B cell (primary cell): ENCODE data around the gene TGFBR2. TPM values are rescaled to one million over a fixed set of nuclear protein-coding genes. Genes with fewer than 3 reads are reported as not detected.

Source experiments
- ATAC-seq: fragments of 200-7000 bp; cut with Tn5 transposase; one replicate; pipeline ENCODE4 v1.10.0; 2021; ENCODE audit warnings: low read depth, mild to moderate bottlenecking, moderate number of reproducible peaks, moderate library complexity
- CTCF ChIA-PET: fragments of 350-600 bp; sonication (Branson Sonifier 250); formaldehyde crosslinking; loops from one replicate; lab custom pipeline; 2021; ENCODE audit warnings: antibody characterized with exemption, inconsistent platforms; lab: Charles Lee
- POLR2A ChIA-PET: fragments of 350-600 bp; sonication (Branson Sonifier 250); formaldehyde crosslinking; loops from one replicate; lab custom pipeline; 2021; ENCODE audit warnings: antibody characterized with exemption; lab: Charles Lee
- DNase-seq: peaks from one replicate; pipeline ENCODE4 v3.0.0; 2013
- H2AFZ ChIP-seq: 2 replicates; pipeline ENCODE4 v1.6.1; 2012; ENCODE audit warnings: mild to moderate bottlenecking, low read depth, low read length; ENCODE audit not compliant: insufficient read depth, poor library complexity, severe bottlenecking
- H3K27ac ChIP-seq, 2 donors: 1 replicate in 1 of 2; 2 replicates in 1 of 2; pipeline ENCODE4 v1.5.1; 2012 to 2013; ENCODE audit warnings: low read length in 2 of 2, mild to moderate bottlenecking in 2 of 2, moderate library complexity in 1 of 2
- H3K27me3 ChIP-seq, 4 experiments: fragments of 200-600 bp in 1 of 4; sonication (generic) in 1 of 4; replicated peaks in 1 of 4; 1 replicate in 2 of 4; 2 replicates in 2 of 4; pipeline versions ENCODE4 v1.6.1 to v1.7.0; 2013 to 2016; ENCODE audit warnings: low read length in 3 of 4, mild to moderate bottlenecking in 2 of 4, mixed read lengths in 1 of 4, moderate library complexity in 1 of 4; ENCODE audit not compliant: insufficient read depth in 4 of 4, control insufficient read depth in 3 of 4; ENCODE audit errors: control extremely low read depth in 1 of 4
- H3K36me3 ChIP-seq, 2 experiments: replicated peaks in 1 of 2; 1 replicate in 1 of 2; 2 replicates in 1 of 2; pipeline versions ENCODE4 v1.6.1 to v1.7.1; 2013; ENCODE audit warnings: low read length in 1 of 2; ENCODE audit not compliant: insufficient read depth in 2 of 2, control insufficient read depth in 1 of 2; ENCODE audit errors: control extremely low read depth in 1 of 2, extremely low read depth in 1 of 2
- H3K4me1 ChIP-seq, 2 donors: fragments of 200-600 bp in 1 of 2; sonication (generic) in 1 of 2; 1 replicate in 1 of 2; 2 replicates in 1 of 2; pipeline versions ENCODE4 v1.5.1 to v1.6.1; 2013 to 2017; ENCODE audit warnings: low read length in 2 of 2; ENCODE audit not compliant: control insufficient read depth in 2 of 2, insufficient read depth in 2 of 2
- H3K4me2 ChIP-seq: replicated peaks from 2 replicates; pipeline ENCODE3; 2012; ENCODE audit warnings: mild to moderate bottlenecking, low read depth, low read length; ENCODE audit not compliant: poor library complexity, severe bottlenecking
- H3K4me3 ChIP-seq, 5 experiments: fragments of 200-600 bp in 1 of 5; sonication (generic) in 1 of 5; 1 replicate in 3 of 5; 2 replicates in 2 of 5; pipeline versions ENCODE4 v1.5.1 to v1.7.0; 2011 to 2016; ENCODE audit warnings: low read length in 4 of 5, mild to moderate bottlenecking in 4 of 5, low read depth in 2 of 5, control low read depth in 1 of 5, moderate library complexity in 1 of 5; ENCODE audit not compliant: insufficient read depth in 1 of 5; ENCODE audit errors: control extremely low read depth in 1 of 5, extremely low read depth in 1 of 5
- H3K79me2 ChIP-seq: fragments of 200-600 bp; sonication (generic); one replicate; pipeline ENCODE4 v1.6.0; 2016; ENCODE audit warnings: low read length; ENCODE audit not compliant: control insufficient read depth, insufficient read depth
- H3K9ac ChIP-seq: fragments of 200-600 bp; sonication (generic); 2 replicates; pipeline ENCODE4 v1.6.1; 2017; ENCODE audit warnings: mild to moderate bottlenecking, low read length, moderate library complexity
- H3K9me3 ChIP-seq, 3 donors: one replicate each; pipeline versions ENCODE4 v1.6.1 to v1.7.1; 2013; ENCODE audit warnings: low read length in 2 of 3; ENCODE audit not compliant: control insufficient read depth in 2 of 3, insufficient read depth in 1 of 3; ENCODE audit errors: control extremely low read depth in 1 of 3
- H4K20me1 ChIP-seq: 2 replicates; pipeline ENCODE4 v1.6.0; 2012; ENCODE audit warnings: mild to moderate bottlenecking, low read length; ENCODE audit not compliant: insufficient read depth, control insufficient read depth, poor library complexity, severe bottlenecking
- H3K27ac Mint-ChIP-seq: one replicate; pipeline ENCODE4 v1.8.0; 2021; ENCODE audit warnings: mixed read lengths
- H3K27me3 Mint-ChIP-seq: one replicate; pipeline ENCODE4 v1.8.0; 2021; ENCODE audit warnings: mixed read lengths
- H3K4me1 Mint-ChIP-seq: one replicate; pipeline ENCODE4 v1.8.0; 2021; ENCODE audit warnings: mixed read lengths
- H3K4me3 Mint-ChIP-seq: one replicate; pipeline ENCODE4 v1.8.0; 2021; ENCODE audit warnings: mixed read lengths
- H3K9me3 Mint-ChIP-seq: one replicate; pipeline ENCODE4 v1.8.0; 2022; ENCODE audit warnings: mixed read lengths; ENCODE audit not compliant: insufficient read depth
- CTCF ChIP-seq: fragments of 200-600 bp; IDR thresholded peaks from one replicate; pipeline ENCODE4 v1.8.0; 2022; ENCODE audit warnings: antibody characterized with exemption, mild to moderate bottlenecking
- EZH2 ChIP-seq: IDR thresholded peaks from 2 replicates; pipeline ENCODE4 v1.6.1; 2012; ENCODE audit warnings: borderline replicate concordance, low read depth, mild to moderate bottlenecking, moderate library complexity, low read length; ENCODE audit not compliant: insufficient read depth, poor library complexity, severe bottlenecking
- WGBS: methylation state at CpG from one replicate; pipeline ENCODE4 v1.1.5; 2013; ENCODE audit warnings: missing lambda C conversion rate; ENCODE audit not compliant: insufficient coverage; 5-methylcytosine and 5-hydroxymethylcytosine counted together
- intact Hi-C: fragments of 100-400 bp; cut with micrococcal nuclease; formaldehyde crosslinking; loops from one replicate; pipeline ENCODE4 v1.10.0; 2022
- polyA plus RNA-seq: library from polyadenylated mRNA; depleted of rRNA; stranded (reverse); fragments of >200 nt; gene quantifications from 2 replicates; pipeline ENCODE4 v1.2.3, GENCODE V29; 2012
- total RNA-seq, 2 donors: library from RNA; stranded (reverse); fragments of 120-200 nt in 1 of 2; gene quantifications; 1 replicate in 1 of 2; 2 replicates in 1 of 2; pipeline versions ENCODE4 v1.2.3 to v1.2.4, GENCODE V29; 2013 to 2022

TGFBR2 gene
- total and polyA plus RNA-seq, 2 donors (not counting 1 experiment from before 2014, with no cell fraction given), result 68.7 to 189 TPM

GRCh38 chr3:30642849-30643361 lies 36.5 kb downstream of the TGFBR2 start:
- H3K36me3 ChIP-seq, result peaks cover 4 to 35% of the 10 kb centered on the region in 2 experiments

More at GRCh38 chr3:30642849-30643361, 36.5 kb downstream of the TGFBR2 start:
- H3K4me3 Mint-ChIP-seq, result peak overlapping the region; percentile 70
- H3K9ac ChIP-seq, result peak overlapping the region; percentile 38
- peak overlapping the region in 3 of 5 experiments; percentile 21 to 48 (median 32) for H3K4me3 ChIP-seq
- DNase-seq (peak; percentile 55), ATAC-seq (no peak)
- H3K27ac ChIP-seq, result peak overlapping the region; percentile 89 to 90
- H3K4me2 ChIP-seq, result peak overlapping the region; percentile 63
- peak overlapping the region; percentile 87 for H3K27ac Mint-ChIP-seq
- H3K27me3 ChIP-seq, result no peaks in the 10 kb centered on the region
- intact Hi-C loops, result loop anchor here (5.0 kb wide), 1 partner anchor 36 kb away; the partner anchor contains the start of gene TGFBR2
- no peaks in the 10 kb centered on the region for H3K9me3 ChIP-seq
- H3K79me2 ChIP-seq, result peaks cover 81% of the 10 kb centered on the region
- CTCF ChIA-PET, result interaction anchor here (1.1 to 2.0 kb wide), 3 partner anchors 37 to 323 kb away, joined by 3 to 8 read pairs (median 3); partner anchors contain the start of gene TGFBR2
- no peaks in the 10 kb centered on the region for H4K20me1 ChIP-seq
- H3K9me3 Mint-ChIP-seq, result no peaks in the 10 kb centered on the region
- peaks cover 89% of the 10 kb centered on the region for H3K4me1 Mint-ChIP-seq
- no peak overlapping the region for H2AFZ ChIP-seq
- H3K27me3 Mint-ChIP-seq, result no peaks in the 10 kb centered on the region
- POLR2A ChIA-PET, result interaction anchor here (0.7 to 1.9 kb wide), 5 partner anchors 12 to 37 kb away, joined by 3 to 8 read pairs (median 4); partner anchors contain the start of gene TGFBR2
- TF ChIP-seq EZH2, result no peak
- no peak for TF ChIP-seq CTCF
- H3K4me1 ChIP-seq, result peaks cover 94 to 98% of the 10 kb centered on the region in 2 donors
- WGBS, result no CpG with 5 or more reads among the region's 4 CpGs
